SK-N-SH (cell line): ENCODE measurements around the gene SRGAP3. TPM values are rescaled to one million over a fixed set of nuclear protein-coding genes. Genes with fewer than 3 reads are reported as not detected.

Source experiments
- CTCF ChIA-PET: fragments of 300-600, 350-600 bp; formaldehyde crosslinking; extraction: SDS; loops from one replicate; lab custom pipeline; 2021; lab: Yijun Ruan, JAX
- POLR2A ChIA-PET: fragments of 350-600 bp; sonication (Branson Sonifier 250); formaldehyde crosslinking; extraction: SDS; loops from one replicate; lab custom pipeline; 2020; ENCODE audit warnings: antibody characterized with exemption, inconsistent platforms; lab: Yijun Ruan, JAX
- DNase-seq: peaks from one replicate; pipeline ENCODE4 v3.0.0; 2012
- H2AFZ ChIP-seq: fragments of 200-600 bp; sonication (generic); 2 replicates; pipeline ENCODE4 v1.8.1; 2016; ENCODE audit warnings: antibody characterized with exemption, mild to moderate bottlenecking, low read depth
- H3F3A ChIP-seq: fragments of 200-600 bp; sonication (generic); replicated peaks from 2 replicates; pipeline ENCODE3; 2016; ENCODE audit warnings: antibody characterized with exemption, mild to moderate bottlenecking; ENCODE audit not compliant: insufficient read depth
- H3K27ac ChIP-seq, 2 experiments: fragments of 200-500 bp in 1 of 2; fragments of 200-600 bp in 1 of 2; sonication (Bioruptor generic) in 1 of 2; sonication (generic), shearing (Covaris generic) in 1 of 2; 2 replicates each; pipeline versions ENCODE4 v1.5.1 to v1.6.1; 2014 to 2016; ENCODE audit warnings: low read depth in 2 of 2, inconsistent platforms in 1 of 2, low read length in 1 of 2, mild to moderate bottlenecking in 1 of 2, mixed read lengths in 1 of 2
- H3K27me3 ChIP-seq: fragments of 200-600 bp; sonication (generic), shearing (Covaris generic); 2 replicates; pipeline ENCODE4 v1.6.1; 2016; ENCODE audit warnings: mixed run types; ENCODE audit not compliant: insufficient read depth
- H3K36me3 ChIP-seq, 2 experiments: fragments of 200-500 bp in 1 of 2; fragments of 200-600 bp in 1 of 2; sonication (Bioruptor generic) in 1 of 2; sonication (generic) in 1 of 2; replicated peaks in 1 of 2; 2 replicates each; pipeline versions ENCODE3 to v1.5.1; 2014 to 2016; ENCODE audit warnings: low read length in 1 of 2, mild to moderate bottlenecking in 1 of 2; ENCODE audit not compliant: insufficient read depth in 2 of 2, control insufficient read depth in 1 of 2
- H3K4me1 ChIP-seq, 2 experiments: fragments of 200-500 bp in 1 of 2; fragments of 200-600 bp in 1 of 2; sonication (Bioruptor generic) in 1 of 2; sonication (generic), shearing (Covaris generic) in 1 of 2; 2 replicates each; pipeline versions ENCODE4 v1.5.1 to v1.6.1; 2014 to 2016; ENCODE audit warnings: low read depth in 1 of 2, low read length in 1 of 2, mixed run types in 1 of 2; ENCODE audit not compliant: insufficient read depth in 2 of 2, control insufficient read depth in 1 of 2
- H3K4me2 ChIP-seq: fragments of 200-600 bp; sonication (generic), shearing (Covaris generic); 2 replicates; pipeline ENCODE4 v1.6.1; 2017; ENCODE audit warnings: mixed run types
- H3K4me3 ChIP-seq, 2 experiments: fragments of 200-500 bp in 1 of 2; fragments of 200-600 bp in 1 of 2; sonication (Bioruptor generic) in 1 of 2; sonication (generic), shearing (Covaris generic) in 1 of 2; 2 replicates each; pipeline versions ENCODE4 v1.5.1 to v1.8.1; 2014 to 2016; ENCODE audit warnings: low read depth in 2 of 2, inconsistent platforms in 1 of 2, low read length in 1 of 2, mild to moderate bottlenecking in 1 of 2, mixed read lengths in 1 of 2, moderate library complexity in 1 of 2
- H3K79me2 ChIP-seq: fragments of 200-600 bp; sonication (generic); 2 replicates; pipeline ENCODE4 v1.8.1; 2017; ENCODE audit warnings: mild to moderate bottlenecking; ENCODE audit not compliant: insufficient read depth
- H3K9ac ChIP-seq: fragments of 200-600 bp; sonication (generic); 2 replicates; pipeline ENCODE4 v1.6.1; 2017; ENCODE audit warnings: mixed run types
- H3K9me2 ChIP-seq: fragments of 200-600 bp; sonication (generic); 2 replicates; pipeline ENCODE4 v1.6.1; 2017; ENCODE audit warnings: mixed run types
- H3K9me3 ChIP-seq: fragments of 200-600 bp; sonication (generic); 2 replicates; pipeline ENCODE4 v1.6.1; 2017; ENCODE audit warnings: mixed run types, mild to moderate bottlenecking, moderate library complexity
- H4K20me1 ChIP-seq: fragments of 200-600 bp; sonication (generic); 2 replicates; pipeline ENCODE4 v1.6.1; 2017; ENCODE audit warnings: mild to moderate bottlenecking, mixed run types; ENCODE audit not compliant: insufficient read depth
- CHD2 ChIP-seq: fragments of 150-350 bp; IDR thresholded peaks from 2 replicates; pipeline ENCODE4 v1.6.1; 2018; ENCODE audit warnings: low read length; ENCODE audit not compliant: partially characterized antibody
- CTCF ChIP-seq: fragments of 200-600 bp; sonication (generic); IDR thresholded peaks from 2 replicates; pipeline ENCODE4 v1.6.1; 2017; ENCODE audit warnings: antibody characterized with exemption, mild to moderate bottlenecking, moderate library complexity
- GABPA ChIP-seq: IDR thresholded peaks from 2 replicates; pipeline ENCODE4 v1.4.0; 2012; ENCODE audit warnings: low read depth, mild to moderate bottlenecking
- PBX3 ChIP-seq: IDR thresholded peaks from 2 replicates; pipeline ENCODE4; 2012
- RAD21 ChIP-seq: IDR thresholded peaks from 2 replicates; pipeline ENCODE4 v1.6.1; 2012; ENCODE audit warnings: mild to moderate bottlenecking, low read length
- REST ChIP-seq: IDR thresholded peaks from 2 replicates; pipeline ENCODE4 v1.6.1; 2012; ENCODE audit warnings: mild to moderate bottlenecking, low read depth, low read length, moderate library complexity
- SMC3 ChIP-seq: IDR thresholded peaks from 2 replicates; pipeline ENCODE4 v1.6.1; 2012; ENCODE audit warnings: low read depth, low read length, improper control_type of control experiment
- ZBTB33 ChIP-seq: IDR thresholded peaks from 2 replicates; pipeline ENCODE4 v1.4.0; 2012; ENCODE audit warnings: low read depth, borderline replicate concordance
- WGBS: methylation state at CpG from one replicate; pipeline ENCODE4 v1.1.6; 2017; ENCODE audit warnings: low lambda C conversion rate; 5-methylcytosine and 5-hydroxymethylcytosine counted together
- polyA plus RNA-seq, 3 experiments: library from polyadenylated mRNA; depleted of rRNA; stranded (reverse); fragments of >200 nt; gene quantifications; 2 replicates each; pipeline ENCODE4 v1.2.3, GENCODE V29; 2012

SRGAP3 gene
- polyA plus RNA-seq, 1 of the 3 experiments (the other 2 are of a cell fraction) = 2.8 TPM

- TF ChIP-seq SMC3 (peak; percentile 28), PBX3 (no peak), ZBTB33 (no peak), GABPA (no peak), CHD2 (no peak), RAD21 (peak; percentile 44; the same call in 1 of the 2 replicates), REST (no peak), CTCF (peak; percentile 64)
- H3K27ac ChIP-seq = peak overlapping the region; percentile 67 to 89; a peak in 3 of 4 replicates
- H3K9me3 ChIP-seq = no peaks in the 10 kb centered on the region
- H3K4me3 ChIP-seq = no peak overlapping the region
- DNase-seq = no peak
- H3K79me2 ChIP-seq = peaks cover 5% of the 10 kb centered on the region; the same call in 1 of the 2 replicates
- peaks cover 30% of the 10 kb centered on the region for H3F3A ChIP-seq
- H3K27me3 ChIP-seq = no peaks in the 10 kb centered on the region
- H3K4me1 ChIP-seq = peaks cover 2 to 13% of the 10 kb centered on the region in 2 experiments; a peak in 3 of 4 replicates
- 87% methylated on average over 1 of the region's 1 CpG for WGBS
- ChIA-PET CTCF (interaction anchor here (1.0 to 3.1 kb wide), 4 partner anchors 9 to 169 kb away, joined by 3 to 14 read pairs (median 8); partner anchors contain the start of gene OXTR), POLR2A (no interaction called here)
- peak overlapping the region; percentile 57 for H3K9ac ChIP-seq
- no peaks in the 10 kb centered on the region for H4K20me1 ChIP-seq
- 0 out of 2 replicates have a peak overlapping the region, but pooled peaks have one; percentile 39 for H3K4me2 ChIP-seq
- no peaks in the 10 kb centered on the region for H3K9me2 ChIP-seq
- peaks cover 34 to 52% of the 10 kb centered on the region in 2 experiments for H3K36me3 ChIP-seq
- no peak overlapping the region for H2AFZ ChIP-seq
Measured at GRCh38 chr3:8938021-8938420, 311.4 kb downstream of the SRGAP3 start.
